ENCODE measurements around the gene TNIP3. TPM values are rescaled to one million over a fixed set of nuclear protein-coding genes. Genes with fewer than 3 reads are reported as not detected.
A peak's percentile ranks its signal among the peaks of the same experiment; 100 is the strongest.

Gene TNIP3
- total RNA-seq, 2 donors from 2014 or later = not detected

- no peak overlapping the region for H3K4me3 ChIP-seq
- no peak for ATAC-seq
- no peaks in the 10 kb centered on the region for H3K27me3 ChIP-seq
- no peaks in the 10 kb centered on the region for H3K9me3 ChIP-seq
- DNase-seq = no peak
- H3K4me1 ChIP-seq = no peaks in the 10 kb centered on the region
- intact Hi-C loops (cut with DNase I) = no loop called here
- WGBS, 2 donors = 41 to 50% methylated on average over 2 of the region's 2 CpGs
- H3K36me3 ChIP-seq (replicated peaks in 1 of 2; ENCODE audit: insufficient read depth in 1 of 2, low read depth in 2 of 2) = no peaks in the 10 kb centered on the region
- no peak overlapping the region for H3K27ac ChIP-seq
- TF ChIP-seq POLR2A (IDR thresholded peaks at IDR 0.05) = no peak
- no peak for TF ChIP-seq CTCF (IDR thresholded peaks at IDR 0.05)
Measured at GRCh38 chr4:121122661-121123060, 41.5 kb downstream of the TNIP3 start.

- DNase-seq (no peak), ATAC-seq (no peak)
- Histone ChIP-seq H3K4me3 (no peak overlapping the region), H3K4me1 (no peaks in the 10 kb centered on the region), H3K27ac (no peak overlapping the region), H3K27me3 (no peaks in the 10 kb centered on the region), H3K36me3 (replicated peaks in 1 of 2; ENCODE audit: insufficient read depth in 1 of 2, low read depth in 2 of 2) (no peaks in the 10 kb centered on the region), H3K9me3 (no peaks in the 10 kb centered on the region)
- TF ChIP-seq POLR2A (IDR thresholded peaks at IDR 0.05) (no peak), CTCF (IDR thresholded peaks at IDR 0.05) (no peak)
- intact Hi-C loops (cut with DNase I) = no loop called here
- 81 to 86% methylated on average over 1 of the region's 1 CpG for WGBS, 2 donors
Measured at GRCh38 chr4:121119715-121120114, 44.4 kb downstream of the TNIP3 start.

- 70 to 71% methylated on average over 2 of the region's 2 CpGs for WGBS, 2 donors
- intact Hi-C loops (cut with DNase I) = no loop called here
- Histone ChIP-seq H3K27ac (no peak overlapping the region), H3K4me3 (no peak overlapping the region), H3K9me3 (no peaks in the 10 kb centered on the region), H3K36me3 (replicated peaks in 1 of 2; ENCODE audit: insufficient read depth in 1 of 2, low read depth in 2 of 2) (no peaks in the 10 kb centered on the region), H3K27me3 (no peaks in the 10 kb centered on the region), H3K4me1 (no peaks in the 10 kb centered on the region)
- TF ChIP-seq POLR2A (IDR thresholded peaks at IDR 0.05) = no peak
- TF ChIP-seq CTCF (IDR thresholded peaks at IDR 0.05) = no peak
- ATAC-seq = no peak
- no peak for DNase-seq
Measured at GRCh38 chr4:121118344-121118743, 45.8 kb downstream of the TNIP3 start.

- ATAC-seq (no peak), DNase-seq (no peak)
- no peaks in the 10 kb centered on the region for H3K4me1 ChIP-seq
- 88 to 96% methylated on average over 1 of the region's 1 CpG for WGBS, 2 donors
- H3K27ac ChIP-seq = no peak overlapping the region
- no peak for TF ChIP-seq POLR2A (IDR thresholded peaks at IDR 0.05)
- TF ChIP-seq CTCF (IDR thresholded peaks at IDR 0.05) = no peak
- no peaks in the 10 kb centered on the region for H3K27me3 ChIP-seq
- no peak overlapping the region for H3K4me3 ChIP-seq
- intact Hi-C loops (cut with DNase I) = no loop called here
- no peaks in the 10 kb centered on the region for H3K9me3 ChIP-seq
- H3K36me3 ChIP-seq (replicated peaks in 1 of 2; ENCODE audit: insufficient read depth in 1 of 2, low read depth in 2 of 2) = no peaks in the 10 kb centered on the region
Measured at GRCh38 chr4:121114756-121115155, 49.4 kb downstream of the TNIP3 start.

GRCh38 chr4:121112530-121112929, 51.6 kb downstream of the TNIP3 start:
- intact Hi-C loops (cut with DNase I) = no loop called here
- DNase-seq (no peak), ATAC-seq (no peak)
- H3K27ac ChIP-seq = no peak overlapping the region
- no peak overlapping the region for H3K4me3 ChIP-seq
- peak in 6 of 7 experiments; percentile 28 to 51 (median 40) for TF ChIP-seq CTCF (IDR thresholded peaks at IDR 0.05)
- no peak for TF ChIP-seq POLR2A (IDR thresholded peaks at IDR 0.05)
- no peaks in the 10 kb centered on the region for H3K27me3 ChIP-seq
- H3K9me3 ChIP-seq = no peaks in the 10 kb centered on the region
- H3K4me1 ChIP-seq = peaks cover 8% of the 10 kb centered on the region
- no peaks in the 10 kb centered on the region for H3K36me3 ChIP-seq (replicated peaks in 1 of 2; ENCODE audit: insufficient read depth in 1 of 2, low read depth in 2 of 2)
